Stimulated activated CD8-positive, alpha-beta memory T cell treated with anti-CD3 and anti-CD28 coated beads, Interleukin-2, amount 100 ng/mL, for 1 hour (primary cell): ENCODE results near the gene TCF15.
"Not testable (repeated sequence)": the region's sequence is repeated elsewhere in the genome, so short reads cannot be mapped to it uniquely, and the experiment has no call there.

ENCODE experiments used
- DNase-seq, 2 donors: peaks; one replicate each; pipeline ENCODE4 v3.0.0-alpha.2; 2020; ENCODE audit warnings: low read depth in 2 of 2

The TCF15 gene

DNA sequence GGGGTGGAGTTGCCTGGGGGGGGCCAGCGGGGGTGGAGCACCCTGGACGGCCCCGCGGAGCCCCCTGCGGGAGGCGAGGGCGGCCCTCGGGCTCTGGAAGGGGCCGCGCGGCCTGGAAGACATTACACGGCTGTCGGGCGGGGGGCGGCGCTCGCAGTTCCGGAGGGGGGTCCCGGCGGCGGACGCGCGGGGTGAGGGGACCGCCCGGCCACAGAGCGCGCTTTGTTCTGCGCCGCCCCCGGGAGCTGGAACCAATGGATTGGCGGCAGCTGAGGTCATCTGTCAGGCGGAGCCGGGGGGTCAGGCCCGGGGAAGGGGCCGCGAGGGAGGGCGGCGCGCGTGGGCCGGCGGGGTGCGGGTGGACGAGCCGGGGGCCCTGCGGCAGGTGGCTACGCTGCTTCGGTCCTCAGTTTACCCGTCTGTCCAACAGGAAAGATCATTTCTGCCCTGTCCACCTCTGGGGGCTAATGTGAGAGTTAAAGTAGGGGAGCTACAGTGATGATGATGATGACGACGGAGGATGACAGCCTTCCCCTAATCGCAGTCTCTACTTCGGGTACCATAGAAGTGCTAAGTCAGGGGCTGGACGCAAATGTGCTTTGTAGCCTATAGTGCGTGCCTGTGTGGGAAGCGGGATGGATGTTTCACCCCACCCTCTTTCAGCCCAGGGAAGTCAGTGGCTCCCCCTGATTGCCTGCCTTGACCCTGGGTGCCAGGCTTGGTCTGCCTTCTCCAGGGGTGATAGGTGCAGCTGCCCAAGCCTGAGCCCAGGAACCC is 32.5 kb upstream of the TCF15 start:
- DNase-seq, result no peak

DNA sequence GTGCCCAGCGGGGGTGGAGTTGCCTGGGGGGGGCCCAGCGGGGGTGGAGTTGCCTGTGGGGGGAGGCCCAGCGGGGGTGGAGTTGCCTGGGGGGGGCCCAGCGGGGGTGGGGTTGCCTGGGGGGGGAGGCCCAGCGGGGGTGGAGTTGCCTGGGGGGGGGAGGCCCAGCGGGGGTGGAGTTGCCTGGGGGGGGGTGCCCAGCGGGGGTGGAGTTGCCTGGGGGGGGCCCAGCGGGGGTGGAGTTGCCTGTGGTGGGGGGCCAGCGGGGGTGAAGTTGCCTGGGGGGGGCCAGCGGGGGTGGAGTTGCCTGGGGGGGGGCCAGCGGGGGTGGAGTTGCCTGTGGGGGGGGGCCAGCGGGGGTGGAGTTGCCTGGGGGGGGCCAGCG is 31.9 kb upstream of the TCF15 start:
- DNase-seq, result not testable (repeated sequence)

DNA sequence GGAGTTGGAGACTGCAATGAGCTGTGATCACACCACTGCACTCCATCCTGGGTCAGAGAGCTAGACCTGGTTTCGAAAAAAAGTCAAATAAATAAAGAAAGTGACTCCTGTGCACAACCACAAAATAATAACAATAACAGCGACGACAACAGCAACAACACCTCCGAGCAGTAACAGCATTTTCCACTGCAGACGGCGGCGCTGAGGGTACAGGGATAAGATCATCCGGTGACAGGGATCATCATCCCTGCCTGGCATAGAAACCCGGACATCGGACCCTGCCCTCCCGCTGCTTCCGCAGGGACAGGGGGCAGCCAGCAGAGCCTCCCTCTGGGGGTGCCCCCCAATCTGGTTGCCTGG is 31.4 kb upstream of the TCF15 start:
- DNase-seq, result no peak

DNA sequence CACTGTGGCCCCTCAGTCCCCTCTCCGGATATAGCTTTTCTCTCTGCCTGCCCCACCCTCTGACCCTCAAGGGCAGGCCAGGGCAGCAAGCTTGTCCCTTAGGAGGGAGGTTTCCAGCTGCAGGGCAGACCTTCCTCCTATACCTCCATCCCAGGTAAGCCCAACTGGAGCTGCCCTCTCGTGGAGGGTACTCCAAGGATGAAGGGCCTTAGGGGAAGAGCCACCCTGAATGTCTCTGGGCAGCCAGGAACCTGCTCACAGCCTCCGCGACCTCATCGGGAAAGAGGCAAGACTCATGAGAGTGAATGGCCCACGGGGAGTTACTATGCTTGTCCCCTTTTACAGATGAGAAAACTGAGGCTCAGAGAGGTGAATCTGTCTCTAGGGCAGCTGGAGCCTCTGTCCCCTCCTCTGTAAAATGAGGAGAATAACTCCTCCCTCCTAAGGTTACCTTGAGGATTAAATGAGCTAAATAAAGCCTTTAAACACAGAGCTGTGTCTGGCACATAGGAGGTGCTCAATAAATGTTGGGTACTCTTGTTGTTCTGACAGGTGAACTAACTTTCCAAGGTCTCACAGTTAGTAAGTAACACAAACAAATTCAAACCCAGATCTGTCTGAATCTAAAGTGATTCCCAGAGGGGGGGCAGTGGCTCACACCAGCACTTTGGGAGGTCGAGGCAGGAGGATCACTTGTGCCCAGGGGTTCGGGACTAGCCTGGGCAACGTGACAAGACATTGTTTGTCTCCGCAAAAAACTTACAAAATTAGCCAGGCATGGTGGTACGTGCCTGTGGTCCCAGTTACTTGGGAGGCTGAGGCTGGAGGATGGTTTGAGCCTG is 30.8 kb upstream of the TCF15 start:
- no peak for DNase-seq

DNA sequence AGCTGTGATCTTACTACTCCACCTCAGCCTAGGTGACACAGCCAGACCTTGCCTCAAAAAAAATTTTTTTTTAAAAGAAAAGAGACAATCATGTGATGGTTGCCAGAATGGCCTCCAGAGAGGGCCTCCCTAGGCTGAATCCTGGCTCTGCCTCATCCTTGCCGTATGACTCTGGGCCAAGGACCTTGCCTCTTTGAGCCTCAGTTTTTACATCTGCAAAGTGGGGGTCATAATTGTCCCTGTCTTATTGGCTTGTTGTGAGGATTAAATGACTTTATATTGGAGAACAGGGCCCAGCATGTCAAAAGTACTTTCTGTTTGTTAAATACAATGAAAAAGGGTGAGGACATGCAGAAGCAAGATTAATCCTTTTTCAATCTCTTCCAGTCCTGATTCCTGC is 28.5 kb upstream of the TCF15 start:
- no peak for DNase-seq

DNA sequence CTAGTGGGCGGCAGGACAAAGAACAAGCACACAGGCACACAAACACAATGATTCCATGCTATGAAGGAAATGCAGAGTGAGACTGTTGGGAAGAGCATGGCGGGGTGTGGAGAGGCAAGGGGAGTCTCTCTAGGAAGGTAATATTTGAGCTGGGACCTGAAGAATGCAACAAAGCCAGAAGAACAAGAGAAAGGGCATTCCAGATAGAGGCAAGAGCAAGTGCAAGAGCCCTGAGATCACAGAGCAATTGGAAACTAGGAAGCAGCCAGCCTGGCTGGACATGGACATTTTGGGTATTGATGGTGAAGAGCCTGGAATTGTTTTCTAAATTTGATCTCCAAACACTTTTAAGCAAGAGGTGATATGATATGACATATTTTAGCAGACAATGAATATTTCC is 27.4 kb upstream of the TCF15 start:
- no peak for DNase-seq

DNA sequence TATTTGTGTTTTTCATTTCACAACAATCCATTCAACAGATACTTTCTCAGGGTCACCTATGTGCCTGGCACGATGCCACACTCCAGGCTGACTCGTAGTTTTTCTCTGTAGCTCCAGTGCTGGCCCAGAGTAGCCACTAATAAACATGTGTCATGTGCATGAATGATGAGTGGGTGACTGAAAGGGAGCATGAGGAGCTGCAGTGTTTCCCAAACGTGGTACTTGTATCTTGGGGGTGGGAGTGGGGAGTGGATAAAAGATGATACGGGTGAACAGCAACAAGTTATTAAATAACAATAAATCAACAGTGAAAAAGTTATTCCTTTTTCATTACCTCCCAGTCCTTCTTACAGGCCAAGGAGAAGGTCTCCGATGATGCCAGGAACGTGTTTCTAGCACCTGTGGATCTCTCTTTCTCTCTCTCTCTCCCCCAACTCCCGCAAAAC is 25.8 kb upstream of the TCF15 start:
- DNase-seq, result no peak

DNA sequence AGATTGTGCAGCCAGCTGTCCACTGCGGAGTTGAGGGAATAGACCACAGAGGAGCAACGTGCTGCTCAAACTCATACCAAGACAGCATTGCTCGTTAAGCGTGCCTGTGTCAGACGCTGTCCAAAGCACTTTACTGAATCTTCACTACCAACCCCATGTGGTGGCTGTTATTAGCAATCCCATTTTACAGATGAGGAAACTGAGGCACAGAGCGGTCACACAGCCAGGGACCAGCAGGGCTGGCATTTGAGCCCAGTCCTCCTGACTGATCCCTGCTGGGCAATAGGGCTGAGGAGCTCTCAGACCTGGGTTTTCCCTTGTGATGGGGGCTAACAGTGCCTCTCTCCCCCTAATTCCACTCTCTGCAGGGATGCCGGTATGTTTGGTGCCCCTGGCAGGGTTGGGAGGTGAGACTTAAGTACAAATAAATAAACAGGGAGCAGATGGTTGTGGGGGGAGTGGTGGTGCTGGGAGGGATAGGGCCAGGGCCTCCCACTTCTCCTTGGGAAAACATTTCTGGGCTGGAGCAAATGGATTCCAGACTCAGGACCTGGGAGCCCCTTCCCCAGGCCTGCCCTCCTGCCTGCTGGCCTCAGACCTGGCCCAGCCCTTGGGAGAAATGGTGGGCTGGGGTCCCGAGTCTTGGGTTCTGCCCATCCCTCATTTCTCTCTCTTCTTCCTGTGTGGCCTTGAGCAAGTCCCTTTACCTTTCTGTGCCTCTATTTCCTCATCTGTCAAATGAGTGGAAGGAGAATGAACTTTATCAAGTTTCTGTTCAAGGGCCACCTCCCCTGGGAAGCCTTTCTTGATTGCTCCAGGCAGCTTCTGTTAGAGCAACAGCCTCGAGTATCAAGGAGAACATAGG is 25.2 kb upstream of the TCF15 start:
- DNase-seq, result no peak

DNA sequence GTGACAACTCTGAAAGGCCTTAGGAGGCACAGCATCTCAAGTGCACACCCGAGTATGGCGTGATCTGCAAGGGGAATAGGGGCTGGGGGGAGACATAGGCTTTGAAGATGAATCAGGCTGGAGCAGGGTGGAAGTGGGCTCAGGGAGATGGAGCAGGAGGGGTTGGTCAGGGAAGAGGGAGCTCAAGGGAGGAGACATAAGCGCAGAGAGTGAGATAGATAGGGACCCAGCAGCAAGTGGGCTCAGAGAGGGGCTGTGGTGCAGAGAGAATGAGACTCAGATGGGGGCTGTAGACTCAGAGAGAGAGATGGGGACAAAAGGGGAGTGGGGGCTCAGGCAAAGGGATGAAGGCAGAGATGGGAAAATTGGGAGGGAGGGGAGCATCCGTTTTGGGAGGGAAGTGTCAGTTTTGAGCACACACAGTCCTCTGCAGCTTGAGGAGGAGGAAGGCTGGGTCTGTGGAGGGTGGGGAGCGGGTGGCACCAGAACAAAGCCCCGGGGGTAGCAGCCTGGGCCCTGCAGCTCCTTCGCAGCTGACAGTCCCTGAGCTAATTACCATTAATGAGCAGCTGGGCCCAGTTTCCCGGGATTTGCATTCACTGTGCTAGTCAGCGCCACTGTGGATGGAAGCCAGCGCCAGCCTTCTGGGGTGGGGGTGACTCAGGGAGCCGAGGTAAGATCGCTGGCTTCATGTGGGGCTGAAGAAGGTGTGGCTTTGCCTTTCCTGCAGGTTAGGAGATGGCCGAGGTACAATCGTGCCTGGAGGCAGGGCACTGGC is 24.2 kb upstream of the TCF15 start:
- no peak for DNase-seq

DNA sequence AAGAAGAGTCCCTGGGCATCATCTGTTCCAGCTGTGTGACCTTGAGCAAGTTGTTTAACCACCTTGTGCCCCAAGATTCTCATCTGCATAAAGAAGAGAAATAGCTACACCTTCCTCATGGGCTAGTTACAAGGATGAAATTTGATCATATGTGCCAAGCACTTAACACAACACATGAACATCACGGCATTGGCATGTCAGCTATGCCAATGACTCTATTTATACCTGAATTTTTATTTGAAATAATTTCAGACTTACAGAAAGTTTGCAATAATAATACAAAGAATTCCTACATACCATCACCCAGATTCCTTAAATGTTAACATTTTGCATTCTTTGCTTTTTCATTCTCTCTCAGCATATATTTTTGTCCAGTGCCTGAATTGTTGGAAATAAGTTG is 21.0 kb upstream of the TCF15 start:
- no peak for DNase-seq

DNA sequence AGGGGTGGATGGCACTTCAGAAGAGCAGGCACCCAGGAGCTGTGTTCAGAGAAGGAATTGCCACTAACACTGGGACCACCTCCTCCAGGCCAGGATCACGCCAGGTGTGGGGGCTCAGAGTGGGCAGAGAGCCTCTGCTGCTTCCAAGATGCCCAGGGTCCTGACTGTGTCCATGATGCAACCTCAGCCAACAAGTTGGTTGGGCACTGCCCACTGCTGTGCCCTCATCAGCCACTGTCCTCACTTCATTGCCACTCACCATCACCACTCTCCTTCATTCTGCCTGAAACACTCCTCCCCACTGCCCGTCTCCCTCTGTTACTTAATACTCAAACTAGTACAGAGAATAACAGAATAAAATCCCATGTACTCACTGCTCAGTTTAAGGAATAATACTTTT is 16.5 kb upstream of the TCF15 start:
- no peak for DNase-seq

DNA sequence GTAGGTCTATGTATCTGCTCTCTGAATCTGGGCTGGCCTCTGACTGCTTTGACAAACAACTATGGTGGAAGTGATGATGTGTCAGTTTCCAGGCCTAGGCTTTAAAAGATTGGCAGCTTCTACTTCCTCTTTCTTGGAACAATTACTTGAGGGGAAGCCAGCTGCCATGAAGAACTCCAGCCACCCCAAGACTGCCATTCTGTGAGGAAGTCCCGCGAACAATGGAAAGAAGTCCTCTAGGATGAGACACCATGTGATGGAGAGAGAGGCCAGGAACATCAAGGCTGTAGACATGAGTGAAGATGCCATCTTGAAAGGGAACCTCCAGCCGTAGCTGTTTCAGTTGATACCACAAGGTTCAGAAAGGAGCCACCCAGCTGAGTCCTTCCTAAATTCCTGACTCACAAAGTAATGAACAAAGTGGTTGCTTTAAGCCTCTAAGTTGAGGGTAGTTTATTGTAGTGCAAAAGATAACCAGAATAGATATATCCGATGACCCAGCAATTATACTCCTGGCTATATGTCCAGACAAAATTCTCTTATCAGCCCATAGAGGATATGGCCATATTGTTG is 15.3 kb upstream of the TCF15 start:
- no peak for DNase-seq

DNA sequence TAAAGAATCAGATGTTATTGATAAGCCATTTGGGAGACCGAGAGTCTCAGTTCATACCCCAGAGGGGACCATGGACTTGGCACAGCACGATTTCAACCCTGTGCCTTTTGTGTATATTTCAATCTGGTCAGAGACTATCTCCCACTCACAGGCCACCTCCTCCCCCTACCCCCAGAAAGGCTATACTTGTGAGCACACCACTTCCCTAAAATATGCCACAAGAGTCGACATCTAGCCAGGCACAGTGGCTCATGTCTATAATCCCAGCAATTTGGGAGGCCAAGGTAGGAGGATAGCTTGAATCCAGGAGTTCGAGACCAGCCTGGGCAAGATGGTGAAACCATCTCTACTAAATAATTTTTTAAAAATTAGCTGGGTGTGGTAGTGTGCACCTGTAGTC is 13.6 kb upstream of the TCF15 start:
- no peak for DNase-seq

DNA sequence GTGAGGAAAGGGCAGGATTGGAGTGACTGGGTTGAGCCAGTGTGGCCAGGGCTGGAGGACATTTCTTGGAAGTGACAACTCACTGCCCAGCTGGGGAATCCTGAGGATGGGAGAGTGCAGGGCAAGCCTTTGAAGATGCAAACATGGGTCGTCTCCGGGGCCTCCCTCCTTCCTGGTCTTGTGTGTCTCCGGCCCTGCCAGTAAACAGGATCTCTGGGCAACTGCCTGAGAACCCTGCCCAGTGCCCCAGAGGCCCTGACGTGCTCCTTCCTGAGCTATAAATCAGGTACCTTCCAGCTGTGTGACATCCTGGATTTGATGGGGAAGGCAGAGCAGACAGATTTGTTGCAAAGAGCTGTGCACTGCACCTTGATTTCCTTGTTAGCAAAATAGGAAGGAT is 12.9 kb upstream of the TCF15 start:
- DNase-seq, result no peak

DNA sequence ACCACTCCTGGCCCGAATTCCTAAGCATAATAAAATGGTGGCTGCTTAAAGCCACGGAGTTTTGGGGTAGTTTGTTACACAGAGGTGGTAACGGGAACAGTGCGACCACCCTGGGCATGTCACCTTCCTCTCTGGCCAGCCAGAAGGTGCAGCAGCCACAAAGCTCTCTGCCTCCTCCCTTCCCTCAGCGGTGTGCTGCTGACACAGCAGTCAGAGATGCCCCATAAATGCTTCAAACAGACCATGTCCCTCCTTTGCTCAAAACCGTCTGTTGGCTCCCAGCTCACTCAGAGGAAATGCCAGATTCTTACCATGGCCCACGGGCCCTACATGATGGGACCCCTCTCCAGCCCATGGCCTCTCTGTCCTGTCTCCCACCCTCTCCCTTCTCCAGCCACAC is 12.1 kb upstream of the TCF15 start:
- no peak for DNase-seq

DNA sequence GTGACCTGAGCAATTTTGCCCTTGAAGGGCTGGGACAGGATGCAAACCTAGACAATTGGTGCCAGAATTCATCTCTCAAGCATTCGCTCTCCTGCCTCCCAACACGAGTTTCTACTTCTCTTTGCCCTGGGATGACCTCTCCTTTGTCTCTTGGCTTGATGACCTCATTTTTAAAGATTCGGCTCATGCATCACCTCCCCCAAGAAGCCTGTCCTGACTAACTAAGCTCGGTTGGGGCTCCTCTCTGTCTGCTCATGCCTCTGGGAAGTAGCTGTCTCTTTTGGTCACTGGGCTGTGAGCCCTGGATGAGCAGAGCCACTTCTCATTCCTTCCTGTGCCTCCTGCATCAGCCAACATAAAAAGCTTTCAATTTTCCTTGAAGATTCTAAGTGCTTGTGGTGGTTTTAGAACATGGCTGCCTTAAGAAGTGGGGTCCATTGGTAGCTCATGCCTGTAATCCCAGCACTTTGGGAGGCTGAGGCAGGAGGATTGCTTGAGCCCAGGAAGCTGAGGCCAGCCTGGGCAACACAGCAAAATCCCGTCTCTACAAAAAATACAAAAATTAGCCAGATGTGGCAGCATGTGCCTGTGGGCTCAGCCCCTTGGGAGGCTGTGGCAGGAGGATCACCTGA is 11.1 kb upstream of the TCF15 start:
- no peak for DNase-seq

DNA sequence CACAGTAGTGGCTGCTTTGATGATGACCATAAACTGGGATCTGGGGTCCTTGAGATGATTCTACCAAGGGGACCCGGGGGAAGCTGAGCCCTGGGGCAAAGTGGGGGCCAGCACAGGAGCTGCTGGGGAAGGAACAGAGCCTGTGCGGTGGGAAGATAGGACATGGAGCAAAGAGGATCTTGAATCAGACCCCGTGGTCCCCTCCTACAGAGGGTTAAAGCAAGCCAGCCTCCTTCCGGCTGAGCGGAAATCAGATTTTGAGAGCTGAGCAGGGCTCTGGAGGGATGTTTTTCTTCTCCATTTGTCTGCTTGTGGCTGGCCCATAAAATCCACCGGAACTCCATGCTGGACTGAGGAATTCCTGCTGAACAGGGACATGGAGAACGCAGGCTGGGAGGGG is 10.1 kb upstream of the TCF15 start:
- no peak for DNase-seq

DNA sequence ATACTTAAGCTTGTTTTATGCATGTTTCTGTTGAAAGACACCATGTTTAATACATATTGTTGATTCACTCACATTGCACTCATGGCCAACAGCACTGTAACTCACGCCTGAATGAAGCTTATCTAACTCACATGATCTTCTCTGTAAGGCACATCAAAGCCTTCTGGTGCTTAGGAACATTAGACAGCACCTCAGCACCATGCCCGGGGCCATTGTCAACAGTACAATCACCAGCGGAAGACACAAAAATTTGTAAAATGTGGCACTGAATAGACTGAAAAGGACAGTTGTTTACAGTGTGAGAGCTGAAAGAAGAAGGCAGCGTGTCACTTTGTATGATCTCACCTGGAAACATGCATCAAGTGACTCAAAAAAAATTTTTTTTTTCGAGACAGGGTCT is 8.9 kb upstream of the TCF15 start:
- DNase-seq, result no peak

DNA sequence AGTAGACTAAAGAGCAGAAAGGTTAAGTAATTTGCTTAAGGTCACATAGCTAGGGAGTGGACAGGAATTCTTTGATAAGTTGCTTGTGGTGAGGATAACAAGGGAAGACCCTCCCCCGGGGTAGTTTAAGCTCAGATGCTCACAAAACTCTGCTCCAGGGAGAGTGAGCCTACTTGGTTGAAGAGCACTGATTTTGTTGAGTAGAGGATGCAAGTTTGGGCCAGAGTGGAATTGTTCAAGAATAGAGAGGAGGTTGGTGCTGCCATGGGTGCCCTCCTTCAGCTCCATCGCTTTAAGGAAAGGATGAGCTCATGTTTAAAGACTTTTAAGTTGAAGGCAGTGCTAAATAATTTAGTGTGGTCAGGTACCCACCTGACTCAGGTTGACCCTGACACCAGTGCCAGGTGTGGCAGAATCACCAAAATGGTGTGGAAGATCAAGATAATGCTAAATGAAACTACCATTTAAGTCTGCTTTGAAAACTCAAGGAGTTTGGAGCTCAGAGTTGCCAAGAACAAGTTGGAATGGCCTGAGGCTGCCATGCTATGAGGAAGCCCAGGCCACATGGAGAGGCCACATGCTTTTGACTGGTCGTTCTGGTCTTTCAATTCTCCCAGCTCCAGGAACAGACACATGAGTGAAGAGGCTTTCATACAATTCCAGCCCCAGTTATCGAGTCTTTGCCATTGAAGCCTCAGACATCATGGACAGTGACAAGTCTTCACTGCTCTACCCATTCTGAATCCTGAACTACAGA is 8.0 kb upstream of the TCF15 start:
- DNase-seq, result no peak

DNA sequence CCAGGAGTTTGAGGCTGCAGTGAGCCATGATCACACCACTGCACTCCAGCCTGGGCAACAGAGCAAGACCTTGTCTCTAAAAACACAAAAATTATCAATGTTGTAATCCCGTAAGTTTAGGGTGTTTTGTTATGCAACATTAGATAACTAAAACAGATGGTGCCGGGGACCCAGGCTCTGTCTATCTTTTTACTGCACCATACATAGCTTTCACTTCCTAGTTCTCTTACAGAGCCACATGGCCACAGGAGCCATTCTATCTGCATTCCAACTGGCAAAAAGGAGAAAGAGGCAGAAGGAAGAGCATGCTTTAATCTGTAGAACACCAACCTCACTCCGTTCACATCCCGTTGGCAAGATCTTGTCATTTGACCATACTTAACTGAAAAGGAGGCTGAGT is 5.4 kb upstream of the TCF15 start:
- DNase-seq, result no peak
